ENCODE measurements around the gene OR8G5.

OR8G5 gene

DNA sequence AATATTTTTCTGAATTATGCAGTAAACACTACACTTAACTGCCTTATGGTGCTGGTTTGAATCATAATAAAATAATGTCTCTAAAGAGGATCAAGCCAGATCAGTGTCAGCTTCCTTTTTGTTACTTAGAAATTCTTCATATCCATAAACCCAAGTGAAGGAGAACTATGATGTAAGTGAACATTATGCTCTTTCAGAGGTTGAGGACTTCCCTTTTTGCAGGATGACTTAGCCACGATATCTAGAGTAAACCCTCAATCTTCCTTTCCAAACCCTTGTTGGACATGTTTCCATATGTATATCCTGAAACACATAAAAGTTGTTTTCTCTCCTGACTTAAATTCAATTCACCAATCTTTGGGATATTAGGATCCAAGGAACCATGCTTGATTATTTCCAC is 38.5 kb downstream of the OR8G5 start:
- DNase-seq, result no peak

DNA sequence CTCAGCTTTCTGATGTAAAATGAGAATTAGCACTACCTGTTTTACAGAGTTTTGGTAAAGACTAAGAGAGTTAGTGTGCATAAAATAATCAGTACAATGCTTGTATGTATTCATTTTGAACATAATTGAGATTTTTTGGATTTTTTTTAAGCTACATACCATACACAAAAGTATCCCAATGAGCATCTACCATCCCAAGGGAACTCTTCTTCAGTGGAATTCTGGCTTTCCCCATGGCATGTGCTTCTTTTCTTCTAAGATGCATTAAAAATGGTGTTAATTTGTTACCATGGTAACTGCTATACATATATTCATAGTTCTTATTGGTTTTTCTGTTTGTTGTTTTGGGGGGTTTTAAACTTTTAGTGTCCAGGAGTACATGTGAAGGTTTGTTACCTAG is 39.8 kb downstream of the OR8G5 start:
- DNase-seq, result no peak

DNA sequence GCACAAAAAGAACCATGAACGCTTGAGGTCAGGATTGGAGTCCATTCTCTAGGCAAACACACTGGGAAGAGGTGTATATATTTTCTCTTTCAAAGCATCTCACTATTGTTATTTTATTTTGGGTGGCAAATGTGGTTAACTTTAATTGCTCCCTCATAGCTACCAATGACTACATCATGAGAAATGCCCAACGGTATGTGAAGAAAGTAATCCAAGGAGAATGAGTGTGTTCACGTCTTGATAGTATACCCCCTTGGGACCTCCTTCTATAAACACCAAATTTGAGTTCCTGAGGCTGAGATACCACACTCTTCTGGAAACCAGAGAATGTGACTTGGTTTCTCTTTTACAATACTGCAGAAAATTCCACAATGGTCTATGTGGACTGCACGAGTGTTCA is 41.7 kb downstream of the OR8G5 start:
- DNase-seq, result no peak

DNA sequence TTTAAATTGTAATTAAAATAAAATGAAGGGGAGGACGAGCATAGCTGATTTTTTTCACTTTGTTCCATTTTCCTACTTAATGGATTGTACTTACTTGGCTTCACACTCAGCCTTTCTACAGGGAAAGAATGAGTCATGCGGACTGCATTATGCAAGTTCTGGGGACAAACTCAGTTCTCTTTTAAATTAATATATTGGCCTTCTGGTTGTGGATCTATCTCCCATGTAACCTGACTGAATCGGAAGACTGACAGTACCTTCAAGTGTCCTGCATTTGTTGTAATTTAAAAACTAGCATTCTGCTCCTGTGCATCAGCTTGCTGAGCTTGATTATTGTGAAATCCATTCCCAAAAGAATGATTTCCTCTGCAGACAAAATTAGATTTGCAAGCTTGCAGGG is 45.4 kb downstream of the OR8G5 start:
- no peak for DNase-seq

DNA sequence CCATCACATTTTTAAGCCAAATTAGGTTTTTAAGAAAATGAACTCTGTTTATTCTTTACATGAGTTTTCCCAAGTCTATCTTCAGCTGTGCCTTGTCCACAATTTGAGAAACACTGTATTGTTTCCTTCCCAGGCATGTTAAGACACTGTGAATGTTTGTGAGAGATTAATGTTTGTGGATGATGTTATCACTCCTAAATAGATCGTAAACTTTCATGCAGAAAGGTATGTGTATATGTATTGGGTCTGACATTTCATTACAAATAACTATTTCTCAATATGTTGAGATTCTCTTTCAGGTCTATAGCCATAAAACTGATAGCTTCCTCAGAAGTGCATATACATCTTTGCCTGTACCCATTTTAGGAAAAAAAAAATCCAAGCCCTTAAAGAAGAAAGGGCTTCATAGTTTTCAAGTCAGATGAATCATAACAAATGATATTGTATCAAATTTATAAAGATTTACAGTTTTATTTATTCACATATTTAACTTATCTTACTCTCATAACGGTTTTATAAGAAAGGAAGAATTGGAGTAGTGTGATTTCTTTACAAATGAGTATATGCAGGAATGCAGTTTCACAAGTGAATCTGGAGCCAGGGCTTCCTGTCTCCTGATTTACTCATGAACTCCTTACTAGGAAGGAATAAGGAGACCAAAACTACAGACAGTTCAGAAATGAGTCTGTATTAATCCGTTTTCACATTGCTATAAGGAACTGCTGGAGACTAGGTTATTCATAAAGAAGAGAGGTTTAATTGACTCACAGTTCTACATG is 46.4 kb downstream of the OR8G5 start:
- no peak for DNase-seq

DNA sequence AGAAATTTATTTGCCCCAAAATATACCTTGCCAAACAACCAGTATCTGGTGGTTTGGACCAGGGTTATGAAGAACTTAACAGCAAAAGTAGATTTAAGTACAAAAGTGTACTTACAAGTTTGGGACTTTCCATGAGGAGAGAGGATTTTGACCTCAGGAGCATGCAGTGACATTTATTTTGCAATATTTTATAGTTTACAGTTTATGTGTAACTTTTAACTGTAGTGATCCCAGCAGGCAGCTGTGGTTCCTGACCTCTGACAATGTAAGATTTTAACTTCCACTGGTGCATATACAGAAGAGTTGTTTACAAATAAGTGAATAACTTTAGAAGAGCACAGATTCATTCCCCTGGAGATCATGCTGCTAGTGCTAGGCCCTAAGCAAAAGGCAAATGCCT is 50.9 kb downstream of the OR8G5 start:
- DNase-seq, result no peak

DNA sequence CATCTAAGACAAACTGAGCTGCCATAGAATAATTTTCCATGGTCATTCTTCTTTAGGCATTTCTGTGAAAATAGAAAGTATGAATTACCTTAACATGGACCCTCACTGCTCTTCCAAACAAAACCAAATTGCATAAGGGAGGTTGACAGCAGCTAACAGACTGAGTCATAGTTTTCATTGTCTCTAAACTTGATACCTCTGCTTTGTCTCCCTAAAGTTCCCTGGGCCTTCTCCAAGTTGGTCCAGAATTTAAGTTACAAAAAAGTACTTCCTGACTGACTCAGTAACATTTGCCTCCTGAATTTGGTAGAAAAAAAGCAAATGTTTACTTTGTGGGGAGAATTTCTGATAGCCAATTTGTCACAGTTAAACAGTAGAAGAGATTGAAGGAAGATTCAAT is 54.5 kb downstream of the OR8G5 start:
- DNase-seq, result no peak

DNA sequence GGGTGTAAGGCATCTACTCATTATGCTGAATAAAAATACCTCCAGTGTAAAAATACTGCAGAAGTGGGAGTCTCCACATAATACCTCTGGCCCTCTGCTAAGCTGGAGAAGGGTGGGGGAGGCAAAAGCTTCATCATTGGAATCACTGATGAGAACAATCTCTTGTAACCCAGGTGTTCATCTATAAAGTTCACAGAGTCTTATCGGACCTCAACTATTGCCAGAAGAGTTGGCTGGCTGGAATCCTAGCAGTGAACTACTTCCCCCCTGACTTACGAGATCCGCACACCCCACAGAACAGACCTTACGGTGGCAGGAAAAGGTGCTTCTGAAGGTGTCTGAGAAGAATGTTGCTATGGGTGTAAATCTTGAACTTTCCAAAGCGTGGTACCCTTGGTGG is 55.1 kb downstream of the OR8G5 start:
- no peak for DNase-seq

DNA sequence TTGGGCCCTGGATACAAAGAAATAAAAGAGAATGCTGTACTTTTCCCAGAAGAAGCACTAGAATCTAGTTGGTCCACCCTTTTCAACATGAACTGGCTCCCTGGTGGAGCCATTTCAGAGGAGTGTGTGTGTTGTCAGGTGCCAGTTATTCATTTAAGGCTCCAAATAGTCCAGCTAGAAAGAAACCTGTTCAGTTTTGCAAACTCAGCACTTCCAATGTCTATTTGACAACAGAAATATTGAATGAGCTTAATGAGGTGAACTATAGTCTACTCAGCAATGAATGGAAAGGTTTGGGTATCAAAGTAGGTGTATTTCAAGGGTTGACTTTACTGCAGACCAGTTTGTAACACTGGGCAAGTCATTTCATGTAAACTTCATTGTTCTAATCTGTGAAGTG is 55.5 kb downstream of the OR8G5 start:
- DNase-seq, result no peak

DNA sequence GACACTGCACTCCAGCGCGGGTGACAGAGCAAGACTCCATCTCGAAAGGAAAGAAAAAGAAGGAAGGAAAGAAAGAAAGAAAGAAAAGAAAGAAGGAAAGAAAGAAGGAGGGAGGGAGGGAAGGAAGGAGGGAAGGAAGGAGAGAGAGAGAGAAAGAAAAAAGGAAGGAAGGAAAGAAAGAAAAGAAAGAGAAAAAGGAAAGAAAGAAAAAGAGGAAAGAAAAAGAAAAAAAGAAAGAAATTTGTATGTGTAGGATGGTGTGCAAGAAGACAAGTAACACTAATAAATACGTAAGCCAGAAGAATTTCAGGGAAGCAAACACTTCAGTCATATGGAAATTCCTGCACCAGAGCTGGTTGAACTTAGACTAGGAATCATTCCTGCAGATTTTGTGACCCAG is 57.0 kb downstream of the OR8G5 start:
- no peak for DNase-seq

DNA sequence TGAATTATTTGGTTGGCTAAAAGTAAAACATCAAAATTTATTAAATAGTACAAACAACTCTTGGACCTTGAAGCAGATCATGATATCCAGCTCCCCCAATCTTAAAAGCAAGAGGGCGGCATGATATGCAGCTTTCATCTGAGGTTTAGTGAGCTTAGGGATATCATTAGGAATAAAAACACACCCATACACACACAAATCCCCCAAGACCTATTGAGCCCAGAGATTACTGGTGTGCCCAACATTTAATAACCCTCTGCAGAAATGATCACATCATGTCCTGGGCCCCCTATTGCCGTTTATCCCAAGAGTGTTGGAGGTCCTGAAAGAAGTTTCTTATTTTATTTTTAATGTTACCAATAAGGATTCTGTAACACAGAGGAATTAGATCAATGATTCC is 57.7 kb downstream of the OR8G5 start, which contains the start of gene OR8D1:
Gene OR8D1, minus strand, starts transcription at position 101 of the 400 bp plus-strand sequence. CDS start 3,183 bp downstream, outside the sequence.
- DNase-seq, result no peak

DNA sequence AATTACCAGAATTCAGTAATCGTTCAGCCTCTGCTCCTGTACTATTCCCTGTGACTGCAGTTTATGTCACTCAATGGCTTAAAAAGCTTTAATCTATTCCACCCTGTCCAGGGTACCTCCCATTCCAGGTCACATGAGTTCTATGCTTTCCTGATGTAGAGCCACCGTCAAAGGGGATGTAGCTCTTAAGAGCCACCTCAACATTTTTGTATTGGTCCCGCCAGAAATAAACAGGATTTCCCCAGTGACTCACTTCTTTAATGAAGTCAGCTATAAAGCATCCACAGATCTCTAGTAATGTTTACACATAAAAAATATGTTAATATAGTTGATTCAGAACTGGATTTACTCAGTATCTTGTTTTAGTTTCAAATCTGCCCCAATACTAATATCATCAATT is 58.9 kb downstream of the OR8G5 start:
- DNase-seq, result no peak
